Measurements from ENCODE around the gene TTC28.

The TTC28 gene

DNA sequence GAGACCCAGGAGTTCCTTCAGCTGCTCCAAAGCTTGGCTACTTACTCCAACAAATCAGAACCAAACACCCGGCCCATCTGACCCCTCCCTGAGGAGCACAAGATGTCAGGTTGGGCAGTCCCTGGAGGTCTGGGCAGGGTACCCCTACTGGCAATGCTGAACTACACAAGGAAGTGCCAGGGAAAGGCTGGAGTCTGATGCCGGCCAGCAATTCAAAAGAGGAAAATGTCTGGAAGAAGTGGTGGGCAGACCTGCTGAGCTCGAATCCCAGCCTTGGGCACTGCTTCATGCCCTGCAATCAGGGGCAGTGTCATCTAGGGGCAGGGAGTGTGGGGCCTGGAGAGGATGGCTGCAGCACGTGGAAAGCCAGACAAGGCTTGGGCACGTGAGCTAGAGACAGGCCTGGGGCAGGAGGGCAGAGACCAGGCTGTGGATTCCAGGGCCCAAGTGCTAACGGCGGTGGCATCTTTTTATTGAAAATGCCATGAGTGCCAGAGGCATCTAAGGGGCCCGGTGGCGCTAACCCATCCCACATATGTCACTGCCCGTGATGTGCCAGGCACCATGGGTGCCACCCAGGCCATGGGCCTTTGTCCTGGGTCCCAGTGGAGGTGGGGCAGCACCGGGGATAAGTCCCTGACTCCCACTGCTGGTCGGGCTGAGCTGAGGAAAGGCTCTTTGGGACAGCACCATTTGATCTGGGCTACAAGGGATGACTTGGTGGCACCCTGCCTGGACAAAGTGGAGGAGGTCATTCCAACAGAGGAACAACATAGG lies 662.7 kb downstream of the TTC28 start (continued):
- TF ChIP-seq ZBTB48 (tag by site-specific recombination; IDR thresholded peaks at IDR 0.05) (no peak), ZFP41 (tag by site-specific recombination; IDR thresholded peaks at IDR 0.05; ENCODE audit: borderline replicate concordance) (no peak), ZNF521 (tag by site-specific recombination; IDR thresholded peaks at IDR 0.05) (no peak), ZXDB (tag by site-specific recombination; IDR thresholded peaks at IDR 0.05) (no peak), SCRT2 (tag by site-specific recombination; IDR thresholded peaks at IDR 0.05) (no peak)

DNA sequence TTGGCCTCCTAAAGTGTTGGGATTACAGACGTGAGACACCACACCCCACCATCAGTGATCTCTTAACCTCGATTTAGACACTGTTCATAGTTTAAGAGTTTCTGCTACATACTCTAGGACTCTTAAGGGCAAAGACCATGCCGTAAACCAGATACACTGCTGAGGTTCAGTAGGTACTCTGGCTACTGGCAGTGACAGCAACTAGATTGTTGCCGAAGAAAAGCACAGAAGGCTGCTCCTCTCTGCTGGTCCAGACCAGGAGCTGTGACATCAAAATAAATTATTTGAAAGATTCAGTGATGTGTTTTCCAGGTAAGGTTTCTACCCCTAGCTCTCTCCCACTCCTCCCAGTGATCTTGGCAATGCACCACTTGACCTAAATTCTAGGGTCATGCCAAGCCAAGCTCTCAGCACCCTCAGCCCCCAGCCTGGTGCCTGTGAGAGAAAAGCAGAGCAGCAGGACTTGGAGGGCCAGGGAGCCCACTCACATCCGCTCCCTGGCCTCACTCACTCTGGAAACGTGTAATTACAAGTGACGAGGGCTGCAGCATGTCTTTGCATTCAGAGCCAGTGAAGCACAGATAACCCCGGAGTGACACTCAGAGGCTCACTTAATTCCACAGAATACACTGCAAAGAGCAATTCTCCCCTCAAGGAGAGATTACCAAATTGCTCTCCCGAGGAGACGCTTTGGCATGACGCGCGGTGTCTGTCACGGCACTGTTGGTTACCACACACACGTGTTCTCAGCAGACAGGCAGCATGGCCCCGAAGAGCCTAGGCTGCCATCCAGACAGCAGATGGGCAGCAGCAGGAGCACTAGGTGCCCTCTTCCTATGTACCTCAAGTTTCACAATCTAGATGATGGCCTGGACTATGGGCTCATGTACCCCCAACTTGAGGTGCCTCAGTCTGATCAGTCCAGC lies 663.7 kb downstream of the TTC28 start:
- TF ChIP-seq, protein P1, sequence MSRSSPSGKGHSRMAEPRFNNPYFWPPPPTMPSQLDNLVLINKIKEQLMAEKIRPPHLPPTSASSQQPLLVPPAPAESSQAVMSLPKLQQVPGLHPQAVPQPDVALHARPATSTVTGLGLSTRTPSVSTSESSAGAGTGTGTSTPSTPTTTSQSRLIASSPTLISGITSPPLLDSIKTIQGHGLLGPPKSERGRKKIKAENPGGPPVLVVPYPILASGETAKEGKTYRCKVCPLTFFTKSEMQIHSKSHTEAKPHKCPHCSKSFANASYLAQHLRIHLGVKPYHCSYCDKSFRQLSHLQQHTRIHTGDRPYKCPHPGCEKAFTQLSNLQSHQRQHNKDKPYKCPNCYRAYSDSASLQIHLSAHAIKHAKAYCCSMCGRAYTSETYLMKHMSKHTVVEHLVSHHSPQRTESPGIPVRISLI (tag by site-specific recombination; IDR thresholded peaks at IDR 0.05) = no peak
- TF ChIP-seq ZBTB8A (tag by site-specific recombination; IDR thresholded peaks at IDR 0.05) (no peak), ZNF157 (tag by site-specific recombination; IDR thresholded peaks at IDR 0.05) (no peak), ZNF155 (tag by site-specific recombination; IDR thresholded peaks at IDR 0.05) (no peak)
- TF ChIP-seq, protein P2, sequence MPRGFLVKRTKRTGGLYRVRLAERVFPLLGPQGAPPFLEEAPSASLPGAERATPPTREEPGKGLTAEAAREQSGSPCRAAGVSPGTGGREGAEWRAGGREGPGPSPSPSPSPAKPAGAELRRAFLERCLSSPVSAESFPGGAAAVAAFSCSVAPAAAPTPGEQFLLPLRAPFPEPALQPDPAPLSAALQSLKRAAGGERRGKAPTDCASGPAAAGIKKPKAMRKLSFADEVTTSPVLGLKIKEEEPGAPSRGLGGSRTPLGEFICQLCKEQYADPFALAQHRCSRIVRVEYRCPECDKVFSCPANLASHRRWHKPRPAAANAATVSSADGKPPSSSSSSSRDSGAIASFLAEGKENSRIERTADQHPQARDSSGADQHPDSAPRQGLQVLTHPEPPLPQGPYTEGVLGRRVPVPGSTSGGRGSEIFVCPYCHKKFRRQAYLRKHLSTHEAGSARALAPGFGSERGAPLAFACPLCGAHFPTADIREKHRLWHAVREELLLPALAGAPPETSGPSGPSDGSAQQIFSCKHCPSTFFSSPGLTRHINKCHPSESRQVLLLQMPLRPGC (tag by site-specific recombination; IDR thresholded peaks at IDR 0.05) = no peak
- Histone ChIP-seq H3K4me3 (ENCODE audit: low read depth, low read length) (no peak overlapping the region), H3K36me3 (ENCODE audit: control insufficient read depth in 2 of 2, insufficient read depth in 1 of 2, low read length in 2 of 2) (peaks cover 0 to 9% of the 10 kb centered on the region in 2 experiments; a peak in 1 of 3 replicates), H3K4me1 (ENCODE audit: control insufficient read depth, insufficient read depth, low read length) (no peaks in the 10 kb centered on the region), H3K9me3 (ENCODE audit: control insufficient read depth, insufficient read depth, low read depth, low read length) (no peaks in the 10 kb centered on the region), H3K27ac (ENCODE audit: extremely low read depth, low read depth, low read length) (no peak overlapping the region)
- POLR2A ChIA-PET = no interaction called here
- CTCF ChIA-PET = interaction anchor here (0.7 to 2.6 kb wide), 5 partner anchors 17 to 579 kb away, joined by 3 to 9 read pairs (median 3); no protein-coding TSS in a partner anchor

DNA sequence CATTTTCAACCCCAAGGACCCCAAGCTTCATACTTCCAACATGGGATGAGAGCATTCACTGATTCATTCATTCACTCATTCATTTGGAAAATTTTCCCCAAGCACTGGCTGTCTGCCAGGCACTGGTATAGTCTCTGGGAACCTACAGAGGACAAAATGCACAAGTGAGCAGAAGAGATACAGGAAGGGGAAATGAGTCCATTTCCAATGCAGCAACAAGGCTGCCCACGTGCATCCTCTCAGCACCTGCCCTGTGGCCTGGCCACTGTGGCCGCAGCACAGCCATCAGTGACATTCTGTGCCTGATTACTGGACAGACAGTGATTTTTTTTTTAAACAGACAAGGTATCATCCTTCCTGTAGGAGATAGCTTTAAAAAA lies 664.6 kb downstream of the TTC28 start:
- H3K9me3 ChIP-seq (ENCODE audit: control insufficient read depth, insufficient read depth, low read depth, low read length) = no peaks in the 10 kb centered on the region
- H3K4me3 ChIP-seq (ENCODE audit: low read depth, low read length) = no peak overlapping the region
- TF ChIP-seq, protein P3, sequence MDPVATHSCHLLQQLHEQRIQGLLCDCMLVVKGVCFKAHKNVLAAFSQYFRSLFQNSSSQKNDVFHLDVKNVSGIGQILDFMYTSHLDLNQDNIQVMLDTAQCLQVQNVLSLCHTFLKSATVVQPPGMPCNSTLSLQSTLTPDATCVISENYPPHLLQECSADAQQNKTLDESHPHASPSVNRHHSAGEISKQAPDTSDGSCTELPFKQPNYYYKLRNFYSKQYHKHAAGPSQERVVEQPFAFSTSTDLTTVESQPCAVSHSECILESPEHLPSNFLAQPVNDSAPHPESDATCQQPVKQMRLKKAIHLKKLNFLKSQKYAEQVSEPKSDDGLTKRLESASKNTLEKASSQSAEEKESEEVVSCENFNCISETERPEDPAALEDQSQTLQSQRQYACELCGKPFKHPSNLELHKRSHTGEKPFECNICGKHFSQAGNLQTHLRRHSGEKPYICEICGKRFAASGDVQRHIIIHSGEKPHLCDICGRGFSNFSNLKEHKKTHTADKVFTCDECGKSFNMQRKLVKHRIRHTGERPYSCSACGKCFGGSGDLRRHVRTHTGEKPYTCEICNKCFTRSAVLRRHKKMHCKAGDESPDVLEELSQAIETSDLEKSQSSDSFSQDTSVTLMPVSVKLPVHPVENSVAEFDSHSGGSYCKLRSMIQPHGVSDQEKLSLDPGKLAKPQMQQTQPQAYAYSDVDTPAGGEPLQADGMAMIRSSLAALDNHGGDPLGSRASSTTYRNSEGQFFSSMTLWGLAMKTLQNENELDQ (tag by site-specific recombination; IDR thresholded peaks at IDR 0.05; ENCODE audit: low read depth) = no peak
- TF ChIP-seq, protein P4, sequence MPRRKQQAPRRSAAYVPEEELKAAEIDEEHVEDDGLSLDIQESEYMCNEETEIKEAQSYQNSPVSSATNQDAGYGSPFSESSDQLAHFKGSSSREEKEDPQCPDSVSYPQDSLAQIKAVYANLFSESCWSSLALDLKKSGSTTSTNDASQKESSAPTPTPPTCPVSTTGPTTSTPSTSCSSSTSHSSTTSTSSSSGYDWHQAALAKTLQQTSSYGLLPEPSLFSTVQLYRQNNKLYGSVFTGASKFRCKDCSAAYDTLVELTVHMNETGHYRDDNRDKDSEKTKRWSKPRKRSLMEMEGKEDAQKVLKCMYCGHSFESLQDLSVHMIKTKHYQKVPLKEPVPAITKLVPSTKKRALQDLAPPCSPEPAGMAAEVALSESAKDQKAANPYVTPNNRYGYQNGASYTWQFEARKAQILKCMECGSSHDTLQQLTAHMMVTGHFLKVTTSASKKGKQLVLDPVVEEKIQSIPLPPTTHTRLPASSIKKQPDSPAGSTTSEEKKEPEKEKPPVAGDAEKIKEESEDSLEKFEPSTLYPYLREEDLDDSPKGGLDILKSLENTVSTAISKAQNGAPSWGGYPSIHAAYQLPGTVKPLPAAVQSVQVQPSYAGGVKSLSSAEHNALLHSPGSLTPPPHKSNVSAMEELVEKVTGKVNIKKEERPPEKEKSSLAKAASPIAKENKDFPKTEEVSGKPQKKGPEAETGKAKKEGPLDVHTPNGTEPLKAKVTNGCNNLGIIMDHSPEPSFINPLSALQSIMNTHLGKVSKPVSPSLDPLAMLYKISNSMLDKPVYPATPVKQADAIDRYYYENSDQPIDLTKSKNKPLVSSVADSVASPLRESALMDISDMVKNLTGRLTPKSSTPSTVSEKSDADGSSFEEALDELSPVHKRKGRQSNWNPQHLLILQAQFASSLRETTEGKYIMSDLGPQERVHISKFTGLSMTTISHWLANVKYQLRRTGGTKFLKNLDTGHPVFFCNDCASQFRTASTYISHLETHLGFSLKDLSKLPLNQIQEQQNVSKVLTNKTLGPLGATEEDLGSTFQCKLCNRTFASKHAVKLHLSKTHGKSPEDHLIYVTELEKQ (tag by site-specific recombination; IDR thresholded peaks at IDR 0.05; ENCODE audit: borderline replicate concordance) = no peak
- TF ChIP-seq ZNF211 (tag by site-specific recombination; IDR thresholded peaks at IDR 0.05; ENCODE audit: low read depth) = no peak
- TF ChIP-seq, protein P5, sequence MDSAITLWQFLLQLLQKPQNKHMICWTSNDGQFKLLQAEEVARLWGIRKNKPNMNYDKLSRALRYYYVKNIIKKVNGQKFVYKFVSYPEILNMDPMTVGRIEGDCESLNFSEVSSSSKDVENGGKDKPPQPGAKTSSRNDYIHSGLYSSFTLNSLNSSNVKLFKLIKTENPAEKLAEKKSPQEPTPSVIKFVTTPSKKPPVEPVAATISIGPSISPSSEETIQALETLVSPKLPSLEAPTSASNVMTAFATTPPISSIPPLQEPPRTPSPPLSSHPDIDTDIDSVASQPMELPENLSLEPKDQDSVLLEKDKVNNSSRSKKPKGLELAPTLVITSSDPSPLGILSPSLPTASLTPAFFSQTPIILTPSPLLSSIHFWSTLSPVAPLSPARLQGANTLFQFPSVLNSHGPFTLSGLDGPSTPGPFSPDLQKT (IDR thresholded peaks at IDR 0.05; ENCODE audit: borderline replicate concordance, low read depth, low read length) = no peak
- TF ChIP-seq, protein P6, sequence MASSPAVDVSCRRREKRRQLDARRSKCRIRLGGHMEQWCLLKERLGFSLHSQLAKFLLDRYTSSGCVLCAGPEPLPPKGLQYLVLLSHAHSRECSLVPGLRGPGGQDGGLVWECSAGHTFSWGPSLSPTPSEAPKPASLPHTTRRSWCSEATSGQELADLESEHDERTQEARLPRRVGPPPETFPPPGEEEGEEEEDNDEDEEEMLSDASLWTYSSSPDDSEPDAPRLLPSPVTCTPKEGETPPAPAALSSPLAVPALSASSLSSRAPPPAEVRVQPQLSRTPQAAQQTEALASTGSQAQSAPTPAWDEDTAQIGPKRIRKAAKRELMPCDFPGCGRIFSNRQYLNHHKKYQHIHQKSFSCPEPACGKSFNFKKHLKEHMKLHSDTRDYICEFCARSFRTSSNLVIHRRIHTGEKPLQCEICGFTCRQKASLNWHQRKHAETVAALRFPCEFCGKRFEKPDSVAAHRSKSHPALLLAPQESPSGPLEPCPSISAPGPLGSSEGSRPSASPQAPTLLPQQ (tag by site-specific recombination; IDR thresholded peaks at IDR 0.05) = no peak
- H3K27ac ChIP-seq (ENCODE audit: extremely low read depth, low read depth, low read length) = no peak overlapping the region
- H3K4me1 ChIP-seq (ENCODE audit: control insufficient read depth, insufficient read depth, low read length) = no peaks in the 10 kb centered on the region
- ChIA-PET CTCF (interaction anchor here (0.6 to 2.6 kb wide), 6 partner anchors 18 to 137 kb away, joined by 3 to 9 read pairs (median 4); no protein-coding TSS in a partner anchor), POLR2A (no interaction called here)
- H3K36me3 ChIP-seq (ENCODE audit: control insufficient read depth in 2 of 2, insufficient read depth in 1 of 2, low read length in 2 of 2) = peaks cover 0 to 9% of the 10 kb centered on the region in 2 experiments; a peak in 1 of 3 replicates

All from HEK293 (cell line).